Muscle layer of duodenum (tissue), 2 donors: ENCODE results near the gene BCAP29.

Experiments
- H3K27ac ChIP-seq: one replicate; pipeline ENCODE4 v1.7.0; 2013; ENCODE audit warnings: mild to moderate bottlenecking, low read length
- H3K27me3 ChIP-seq: one replicate; pipeline ENCODE4 v1.7.0; 2013; ENCODE audit warnings: low read depth, mild to moderate bottlenecking, control low read depth, low read length
- H3K36me3 ChIP-seq, 2 donors: one replicate each; pipeline ENCODE4 v1.7.0; 2013; ENCODE audit warnings: low read length in 2 of 2, control low read depth in 1 of 2, mild to moderate bottlenecking in 1 of 2; ENCODE audit not compliant: insufficient read depth in 2 of 2, control insufficient read depth in 1 of 2
- H3K4me1 ChIP-seq, 2 donors: one replicate each; pipeline ENCODE4 v1.7.0; 2013; ENCODE audit warnings: low read length in 2 of 2, mild to moderate bottlenecking in 2 of 2, control low read depth in 1 of 2, moderate library complexity in 1 of 2; ENCODE audit not compliant: insufficient read depth in 2 of 2, control insufficient read depth in 1 of 2
- H3K4me3 ChIP-seq, 2 donors: one replicate each; pipeline ENCODE4 v1.7.0; 2013; ENCODE audit warnings: low read length in 2 of 2, low read depth in 1 of 2, mild to moderate bottlenecking in 1 of 2
- H3K9me3 ChIP-seq, 2 donors: one replicate each; pipeline ENCODE4 v1.7.0; 2013; ENCODE audit warnings: low read length in 2 of 2, control low read depth in 1 of 2, mild to moderate bottlenecking in 1 of 2; ENCODE audit not compliant: control insufficient read depth in 1 of 2
- donor health status: healthy.

Gene BCAP29

GRCh38 chr7:107658467-107658866 lies 78.4 kb downstream of the BCAP29 start:
- no peak overlapping the region for H3K4me3 ChIP-seq
- no peaks in the 10 kb centered on the region for H3K36me3 ChIP-seq
- no peaks in the 10 kb centered on the region for H3K9me3 ChIP-seq
- H3K27ac ChIP-seq, result no peak overlapping the region
- peaks cover 0 to 17% of the 10 kb centered on the region in 2 donors for H3K4me1 ChIP-seq
- peaks cover 30% of the 10 kb centered on the region for H3K27me3 ChIP-seq

DNA sequence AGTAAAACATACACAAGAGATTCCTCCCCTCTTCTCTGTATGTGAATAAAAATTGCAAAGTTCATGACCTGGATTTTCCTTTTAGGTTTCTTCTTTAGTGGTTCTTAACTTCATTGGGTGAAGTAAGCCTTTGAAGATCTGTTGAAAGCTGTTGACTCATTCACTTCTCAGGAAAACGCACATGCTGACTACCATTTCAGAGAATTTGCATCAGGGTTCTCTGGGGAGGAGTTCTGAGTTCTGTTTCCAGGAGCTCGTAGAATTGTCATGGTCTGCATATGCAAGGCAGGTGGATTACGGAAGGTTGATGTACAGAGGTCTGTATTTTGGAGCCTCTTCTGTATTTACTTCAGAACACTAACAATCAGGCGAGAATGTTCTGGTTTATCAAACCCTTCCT lies 79.6 kb downstream of the BCAP29 start:
- Histone ChIP-seq H3K36me3 (no peaks in the 10 kb centered on the region), H3K4me3 (no peak overlapping the region), H3K27me3 (peaks cover 30% of the 10 kb centered on the region), H3K4me1 (peaks cover 0 to 17% of the 10 kb centered on the region in 2 donors), H3K9me3 (no peaks in the 10 kb centered on the region), H3K27ac (no peak overlapping the region)

- no peaks in the 10 kb centered on the region for H3K9me3 ChIP-seq
- peak within 1 kb of the TSS; percentile 43 to 71 for H3K4me3 ChIP-seq
- peaks cover 30% of the 10 kb centered on the region for H3K27me3 ChIP-seq
- peaks cover 0 to 17% of the 10 kb centered on the region in 2 donors for H3K4me1 ChIP-seq
- H3K36me3 ChIP-seq, result no peaks in the 10 kb centered on the region
- H3K27ac ChIP-seq, result no peak within 1 kb of the TSS
These were observed 80.5 kb downstream of the BCAP29 start, which contains the start of gene SLC26A4 for GRCh38 chr7:107660381-107661080. Gene SLC26A4, plus strand, starts transcription at chr7:107660828. Its CDS starts 814 bp downstream, at chr7:107661642.

- no peaks in the 10 kb centered on the region for H3K36me3 ChIP-seq
- H3K27me3 ChIP-seq, result peaks cover 30% of the 10 kb centered on the region
- no peak overlapping the region for H3K27ac ChIP-seq
- H3K9me3 ChIP-seq, result no peaks in the 10 kb centered on the region
- peaks cover 0 to 17% of the 10 kb centered on the region in 2 donors for H3K4me1 ChIP-seq
- H3K4me3 ChIP-seq, result peak overlapping the region; percentile 43 to 71
These were observed 81.2 kb downstream of the BCAP29 start for GRCh38 chr7:107661081-107661864.

DNA sequence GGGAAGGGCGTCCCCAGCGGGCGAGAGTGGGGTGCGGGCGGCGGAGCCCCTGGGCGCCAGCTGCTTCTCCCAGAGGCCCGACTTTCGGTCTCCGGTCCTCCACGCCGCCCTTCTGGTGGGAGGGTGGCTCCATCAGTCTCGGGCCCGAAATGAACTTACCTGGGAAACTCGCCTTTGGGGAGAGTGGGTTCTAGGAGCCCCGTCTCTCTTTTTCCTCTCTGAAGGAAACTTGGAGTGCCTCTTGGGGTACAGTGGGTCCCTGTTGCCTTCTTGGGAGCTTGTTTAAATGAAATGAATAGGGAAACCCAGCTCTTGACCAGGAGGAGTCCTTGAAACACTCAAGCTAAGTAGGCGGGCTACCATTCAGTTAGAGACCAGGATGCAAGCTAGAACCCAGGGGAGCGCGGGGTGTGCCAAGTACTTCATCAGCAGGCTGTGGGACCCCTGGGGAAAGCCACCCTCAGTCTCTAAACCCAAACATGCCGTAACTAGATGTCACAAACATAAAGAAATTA lies 81.9 kb downstream of the BCAP29 start:
- Histone ChIP-seq H3K36me3 (no peaks in the 10 kb centered on the region), H3K9me3 (no peaks in the 10 kb centered on the region), H3K27ac (no peak overlapping the region), H3K27me3 (peaks cover 30% of the 10 kb centered on the region), H3K4me3 (peak overlapping the region; percentile 43 to 71), H3K4me1 (peaks cover 0 to 17% of the 10 kb centered on the region in 2 donors)

GRCh38 chr7:107663196-107663595 lies 83.2 kb downstream of the BCAP29 start:
- Histone ChIP-seq H3K27ac (no peak overlapping the region), H3K9me3 (no peaks in the 10 kb centered on the region), H3K4me1 (peaks cover 0 to 17% of the 10 kb centered on the region in 2 donors), H3K4me3 (no peak overlapping the region), H3K27me3 (peaks cover 30% of the 10 kb centered on the region), H3K36me3 (no peaks in the 10 kb centered on the region)

DNA sequence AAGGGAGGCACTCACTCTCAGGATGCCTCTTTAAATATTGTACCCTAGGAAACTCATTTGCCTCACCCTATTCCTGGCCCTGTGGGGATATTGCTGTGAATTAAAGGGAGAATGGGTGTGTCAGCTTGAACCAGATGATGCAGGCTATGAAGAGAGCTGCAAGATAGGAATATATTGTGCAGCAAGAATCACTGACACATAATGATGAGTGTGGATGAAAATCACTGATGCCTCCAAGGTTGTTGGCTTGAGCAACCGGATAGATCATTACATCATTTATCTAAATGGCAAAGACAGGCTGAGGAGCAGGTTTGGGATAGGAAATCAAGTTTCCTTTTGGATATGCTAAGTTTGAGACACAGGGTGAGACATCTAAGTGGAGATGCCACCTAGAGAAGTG lies 86.7 kb downstream of the BCAP29 start:
- Histone ChIP-seq H3K9me3 (no peaks in the 10 kb centered on the region), H3K27ac (no peak overlapping the region), H3K4me1 (peaks cover 0 to 2% of the 10 kb centered on the region in 2 donors), H3K4me3 (no peak overlapping the region), H3K36me3 (no peaks in the 10 kb centered on the region), H3K27me3 (peaks cover 5% of the 10 kb centered on the region)

DNA sequence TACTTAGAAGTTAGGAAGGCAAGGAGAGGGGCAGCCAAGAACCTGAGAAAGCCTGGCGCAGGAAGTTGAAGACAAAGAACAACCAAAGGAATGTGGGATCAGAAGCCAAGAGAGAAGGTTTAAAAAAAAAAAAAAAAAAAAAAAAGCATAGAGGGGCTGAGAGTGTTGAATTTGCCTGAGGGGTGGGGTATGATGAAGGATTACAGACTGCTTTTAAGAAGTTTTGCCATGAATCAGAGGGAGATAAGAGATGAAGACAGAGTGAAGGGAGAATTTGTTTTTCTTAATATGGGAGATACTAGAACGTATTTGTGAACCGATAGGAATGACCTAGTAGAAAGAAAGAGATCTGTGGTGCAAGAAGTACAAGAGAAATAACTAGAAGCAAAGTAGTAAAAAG lies 87.3 kb downstream of the BCAP29 start:
- Histone ChIP-seq H3K36me3 (no peaks in the 10 kb centered on the region), H3K9me3 (no peaks in the 10 kb centered on the region), H3K4me1 (no peaks in the 10 kb centered on the region), H3K4me3 (no peak overlapping the region), H3K27me3 (no peaks in the 10 kb centered on the region), H3K27ac (no peak overlapping the region)

DNA sequence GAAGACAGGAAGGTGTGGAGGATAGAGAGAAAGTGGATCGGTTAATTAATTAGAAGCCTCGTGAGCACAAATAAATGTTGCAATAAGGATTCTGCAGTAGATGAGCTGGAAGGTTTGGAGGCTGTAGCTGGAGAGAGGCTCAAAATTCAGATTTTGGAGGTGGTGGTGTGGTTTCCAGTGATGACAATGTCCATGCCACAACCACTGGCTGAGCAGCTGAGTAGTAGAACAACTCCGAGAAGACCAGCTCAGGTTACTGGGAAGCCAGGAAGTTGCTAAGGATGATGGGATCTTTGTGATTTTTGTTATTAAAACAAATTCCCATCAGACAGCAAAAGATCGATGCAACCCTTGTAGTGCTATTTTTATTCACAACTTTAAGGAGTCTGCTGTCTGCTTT lies 88.2 kb downstream of the BCAP29 start:
- Histone ChIP-seq H3K27ac (no peak overlapping the region), H3K36me3 (no peaks in the 10 kb centered on the region), H3K27me3 (no peaks in the 10 kb centered on the region), H3K9me3 (no peaks in the 10 kb centered on the region), H3K4me1 (no peaks in the 10 kb centered on the region), H3K4me3 (no peak overlapping the region)
